Fibroblast of the aortic adventitia (primary cell): ENCODE data around the gene SLC6A5. TPM values are rescaled to one million over a fixed set of nuclear protein-coding genes. Genes with fewer than 3 reads are reported as not detected.

ENCODE experiments used
- DNase-seq: peaks from one replicate; pipeline ENCODE4 v3.0.0-alpha.2; 2010; ENCODE audit warnings: low read depth
- H3K4me3 ChIP-seq: 2 replicates; pipeline ENCODE4 v1.5.1; 2011; ENCODE audit warnings: low read depth, mild to moderate bottlenecking, control low read depth, low read length, moderate library complexity
- total RNA-seq: library from RNA; depleted of rRNA; stranded (reverse); fragments of >200 nt; gene quantifications from 2 replicates; pipeline ENCODE4 v1.2.3, GENCODE V29; 2012; ENCODE audit warnings: low replicate concordance
- TF ChIP-seq, protein P1 (sequence below): IDR thresholded peaks from 2 replicates; pipeline ENCODE4 v1.5.1; 2011; ENCODE audit warnings: mild to moderate bottlenecking, low read length, control low read depth, inconsistent platforms; ENCODE audit not compliant: insufficient read depth

SLC6A5 gene
- total RNA-seq, 1 donor: not detected

DNA sequence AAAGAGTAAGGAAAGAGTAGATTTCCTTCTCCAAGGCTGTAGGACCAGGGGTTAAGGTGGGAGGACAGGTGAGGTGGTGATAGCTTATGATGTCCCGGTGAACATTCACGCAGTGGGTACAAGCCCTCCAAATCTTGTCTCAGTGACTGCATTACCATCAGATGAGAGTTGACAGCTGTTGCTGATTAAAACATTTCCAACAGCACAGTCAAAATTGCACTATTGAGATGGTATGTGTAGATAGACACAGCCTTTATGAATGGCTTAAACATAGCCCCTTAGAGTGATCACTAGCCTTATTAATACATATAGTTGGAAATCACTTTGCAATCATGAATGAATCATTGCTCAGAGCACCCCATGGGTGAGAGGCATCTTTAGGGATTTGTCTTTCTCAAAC is 77.2 kb downstream of the SLC6A5 start:
- H3K4me3 ChIP-seq: no peak overlapping the region
- TF ChIP-seq, protein P1, sequence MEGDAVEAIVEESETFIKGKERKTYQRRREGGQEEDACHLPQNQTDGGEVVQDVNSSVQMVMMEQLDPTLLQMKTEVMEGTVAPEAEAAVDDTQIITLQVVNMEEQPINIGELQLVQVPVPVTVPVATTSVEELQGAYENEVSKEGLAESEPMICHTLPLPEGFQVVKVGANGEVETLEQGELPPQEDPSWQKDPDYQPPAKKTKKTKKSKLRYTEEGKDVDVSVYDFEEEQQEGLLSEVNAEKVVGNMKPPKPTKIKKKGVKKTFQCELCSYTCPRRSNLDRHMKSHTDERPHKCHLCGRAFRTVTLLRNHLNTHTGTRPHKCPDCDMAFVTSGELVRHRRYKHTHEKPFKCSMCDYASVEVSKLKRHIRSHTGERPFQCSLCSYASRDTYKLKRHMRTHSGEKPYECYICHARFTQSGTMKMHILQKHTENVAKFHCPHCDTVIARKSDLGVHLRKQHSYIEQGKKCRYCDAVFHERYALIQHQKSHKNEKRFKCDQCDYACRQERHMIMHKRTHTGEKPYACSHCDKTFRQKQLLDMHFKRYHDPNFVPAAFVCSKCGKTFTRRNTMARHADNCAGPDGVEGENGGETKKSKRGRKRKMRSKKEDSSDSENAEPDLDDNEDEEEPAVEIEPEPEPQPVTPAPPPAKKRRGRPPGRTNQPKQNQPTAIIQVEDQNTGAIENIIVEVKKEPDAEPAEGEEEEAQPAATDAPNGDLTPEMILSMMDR: no peak
- DNase-seq: no peak

DNA sequence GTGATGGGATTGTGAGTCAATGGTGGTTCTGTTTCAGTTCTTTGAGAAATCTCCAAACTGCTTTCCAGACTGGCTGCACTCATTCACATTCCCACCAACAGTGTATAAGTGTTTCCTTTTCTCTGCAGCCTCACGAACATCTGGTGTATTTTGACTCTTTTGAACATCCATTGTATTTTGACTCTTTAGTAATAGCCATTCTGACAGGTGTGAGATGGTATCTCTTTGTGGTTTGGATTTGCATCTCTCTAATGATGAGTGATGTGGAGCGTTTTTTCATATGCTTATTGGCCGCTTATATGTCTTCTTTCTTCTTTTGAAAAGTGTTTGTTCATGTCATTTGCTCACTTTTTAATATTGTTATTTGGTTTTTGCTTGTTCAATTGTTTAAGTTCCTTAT is 89.4 kb downstream of the SLC6A5 start:
- H3K4me3 ChIP-seq: no peak overlapping the region
- TF ChIP-seq, protein P1: no peak
- DNase-seq: no peak

DNA sequence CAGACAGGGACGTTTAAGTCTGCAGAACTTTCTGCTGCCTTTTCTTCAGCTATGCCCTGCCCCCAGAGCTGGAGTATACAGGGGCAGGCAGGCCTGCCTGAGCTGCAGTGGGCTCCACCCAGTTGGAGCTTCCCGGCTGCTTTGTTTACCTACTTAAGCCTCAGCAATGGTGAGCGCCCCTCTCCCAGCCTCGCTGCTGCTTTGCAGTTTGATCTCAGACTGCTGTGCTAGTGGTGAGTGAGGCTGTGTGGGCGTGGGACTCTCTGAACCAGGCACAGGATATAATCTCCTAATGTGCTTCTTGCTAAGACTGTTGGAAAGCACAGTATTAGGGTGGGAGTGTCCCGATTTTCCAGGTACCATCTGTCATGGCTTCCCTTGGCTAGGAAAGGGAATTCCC is 108.5 kb downstream of the SLC6A5 start:
- no peak overlapping the region for H3K4me3 ChIP-seq
- TF ChIP-seq, protein P1: no peak
- DNase-seq: no peak

Other genes with a start within 250 kb of the SLC6A5 start
- 27.9 and 82.5 TPM in 2 replicates for gene HTATIP2, start 235.9 kb upstream of the SLC6A5 start, total RNA-seq
- gene PRMT3, start 211.9 kb upstream of the SLC6A5 start, total RNA-seq: 17.3 and 19.3 TPM in 2 replicates
- not detected in 2 replicates for gene NELL1, start 70.0 kb downstream of the SLC6A5 start, total RNA-seq